Activated CD4-positive, alpha-beta T cell treated with anti-CD3 and anti-CD28 coated beads for 1 hour (primary cell): Measurements from ENCODE around the gene HLA-A.

Experiments
- DNase-seq: peaks from one replicate; pipeline ENCODE4 v3.0.0-alpha.2; 2020

HLA-A gene

DNA sequence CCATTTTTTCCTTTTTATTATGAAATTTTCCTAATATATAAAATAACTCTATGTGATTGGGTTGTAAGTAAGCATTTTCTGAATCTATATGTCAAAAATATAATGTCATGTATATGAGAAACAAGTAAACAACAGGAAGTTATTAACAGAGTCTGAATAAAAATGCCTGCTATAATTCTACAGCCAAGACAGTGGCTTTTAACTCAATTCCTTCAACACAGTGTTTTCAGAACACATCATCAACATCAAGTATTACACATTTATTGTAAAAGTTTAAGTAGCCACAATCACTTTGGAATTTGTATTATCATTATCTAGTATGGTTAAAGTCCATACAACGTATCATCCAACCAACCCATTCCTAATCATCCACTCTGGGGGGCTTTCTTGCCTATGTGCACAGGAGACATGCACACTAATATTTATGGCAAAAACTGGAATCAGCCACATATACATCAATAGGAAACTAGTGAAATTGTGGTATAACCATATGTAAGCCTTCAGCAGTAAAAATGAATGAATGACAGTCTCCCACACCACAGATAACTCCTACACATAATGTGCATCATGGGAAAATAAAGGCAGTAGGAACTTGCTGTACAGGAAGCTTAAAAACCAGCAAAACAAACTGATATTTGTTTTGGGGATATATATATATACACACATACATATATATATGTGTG, 6.9 kb upstream of the HLA-A start:
- no peak for DNase-seq

GRCh38 chr6:29938746-29939508, 3.4 kb upstream of the HLA-A start:
- DNase-seq: no peak

DNA sequence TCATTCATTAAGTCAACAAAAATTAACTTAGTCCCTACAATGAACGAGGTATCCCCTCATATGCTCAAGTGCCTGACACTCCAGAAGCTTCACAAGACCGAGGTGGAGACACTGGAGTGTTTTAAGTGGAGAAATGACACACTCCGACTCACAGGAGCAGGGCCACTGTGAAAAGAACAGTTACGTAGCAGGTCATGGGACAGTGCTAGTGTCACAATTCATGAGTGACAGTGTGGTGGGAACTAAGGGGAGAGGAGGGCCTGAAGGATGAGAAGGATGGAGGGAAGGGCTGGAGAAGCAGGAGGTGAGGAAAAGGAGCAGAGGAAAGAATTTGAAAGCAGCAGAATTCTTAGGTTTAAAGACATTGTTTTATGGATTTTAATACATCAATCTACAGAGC, 1.3 kb upstream of the HLA-A start:
- DNase-seq: no peak

GRCh38 chr6:29941471-29941870, 861 bp upstream of the HLA-A start:
- no peak for DNase-seq

GRCh38 chr6:29941916-29942274, 437 bp upstream of the HLA-A start:
- DNase-seq: no peak

DNA sequence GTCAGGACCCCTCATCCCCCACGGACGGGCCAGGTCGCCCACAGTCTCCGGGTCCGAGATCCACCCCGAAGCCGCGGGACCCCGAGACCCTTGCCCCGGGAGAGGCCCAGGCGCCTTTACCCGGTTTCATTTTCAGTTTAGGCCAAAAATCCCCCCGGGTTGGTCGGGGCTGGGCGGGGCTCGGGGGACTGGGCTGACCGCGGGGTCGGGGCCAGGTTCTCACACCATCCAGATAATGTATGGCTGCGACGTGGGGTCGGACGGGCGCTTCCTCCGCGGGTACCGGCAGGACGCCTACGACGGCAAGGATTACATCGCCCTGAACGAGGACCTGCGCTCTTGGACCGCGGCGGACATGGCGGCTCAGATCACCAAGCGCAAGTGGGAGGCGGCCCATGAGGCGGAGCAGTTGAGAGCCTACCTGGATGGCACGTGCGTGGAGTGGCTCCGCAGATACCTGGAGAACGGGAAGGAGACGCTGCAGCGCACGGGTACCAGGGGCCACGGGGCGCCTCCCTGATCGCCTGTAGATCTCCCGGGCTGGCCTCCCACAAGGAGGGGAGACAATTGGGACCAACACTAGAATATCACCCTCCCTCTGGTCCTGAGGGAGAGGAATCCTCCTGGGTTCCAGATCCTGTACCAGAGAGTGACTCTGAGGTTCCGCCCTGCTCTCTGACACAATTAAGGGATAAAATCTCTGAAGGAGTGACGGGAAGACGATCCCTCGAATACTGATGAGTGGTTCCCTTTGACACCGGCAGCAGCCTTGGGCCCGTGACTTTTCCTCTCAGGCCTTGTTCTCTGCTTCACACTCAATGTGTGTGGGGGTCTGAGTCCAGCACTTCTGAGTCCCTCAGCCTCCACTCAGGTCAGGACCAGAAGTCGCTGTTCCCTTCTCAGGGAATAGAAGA, 978 bp downstream of the HLA-A start:
- no peak for DNase-seq

- DNase-seq: no peak
Measured at GRCh38 chr6:29945281-29945820, 3.0 kb downstream of the HLA-A start.

- no peak for DNase-seq
Measured at GRCh38 chr6:29946223-29947076, 4.1 kb downstream of the HLA-A start.

GRCh38 chr6:29947077-29947980, 5.0 kb downstream of the HLA-A start:
- DNase-seq: no peak

GRCh38 chr6:29948277-29948676, 5.9 kb downstream of the HLA-A start:
- no peak for DNase-seq

- DNase-seq: no peak
Measured at GRCh38 chr6:29949934-29950333, 7.6 kb downstream of the HLA-A start.

DNA sequence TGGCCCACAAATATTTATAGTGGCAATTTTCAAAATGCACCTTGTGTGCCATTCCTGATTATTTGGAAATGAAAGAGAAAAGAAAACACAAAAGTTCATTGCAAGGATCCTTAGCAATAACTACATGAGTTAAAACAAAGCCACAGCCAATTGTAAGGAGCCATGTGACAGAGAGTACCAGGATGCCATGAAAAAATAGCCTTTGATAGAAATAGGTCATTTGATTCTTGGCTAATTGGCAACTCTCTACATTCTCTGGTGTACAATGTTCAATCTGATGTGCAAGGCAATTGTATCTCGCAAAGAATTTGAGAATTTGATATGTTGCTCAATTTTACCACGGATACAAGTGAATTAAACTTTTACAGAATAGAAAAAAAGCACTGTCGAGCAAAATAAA, 9.6 kb downstream of the HLA-A start:
- no peak for DNase-seq

DNA sequence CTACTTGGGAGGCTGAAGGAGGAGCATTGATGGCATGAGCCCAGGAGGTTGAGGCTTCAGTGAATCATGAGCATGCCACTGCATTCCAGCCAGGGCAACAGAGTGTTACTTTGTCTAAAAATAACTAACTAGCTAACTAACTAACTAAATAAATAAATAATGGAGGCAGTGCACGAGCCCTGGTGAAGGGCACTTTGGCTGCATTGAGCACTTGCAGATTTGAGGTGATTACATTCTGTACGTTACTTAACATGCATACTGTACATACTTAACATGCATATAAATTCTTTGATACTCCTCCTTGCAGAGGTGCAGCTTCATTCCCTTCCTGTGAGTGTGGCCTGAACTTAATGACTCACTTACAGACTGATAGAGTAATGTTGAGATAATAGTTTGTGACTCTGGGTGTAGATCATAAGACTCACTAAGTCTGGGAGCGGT, 10.7 kb downstream of the HLA-A start:
- DNase-seq: no peak

GRCh38 chr6:29953686-29954085, 11.4 kb downstream of the HLA-A start:
- no peak for DNase-seq

DNA sequence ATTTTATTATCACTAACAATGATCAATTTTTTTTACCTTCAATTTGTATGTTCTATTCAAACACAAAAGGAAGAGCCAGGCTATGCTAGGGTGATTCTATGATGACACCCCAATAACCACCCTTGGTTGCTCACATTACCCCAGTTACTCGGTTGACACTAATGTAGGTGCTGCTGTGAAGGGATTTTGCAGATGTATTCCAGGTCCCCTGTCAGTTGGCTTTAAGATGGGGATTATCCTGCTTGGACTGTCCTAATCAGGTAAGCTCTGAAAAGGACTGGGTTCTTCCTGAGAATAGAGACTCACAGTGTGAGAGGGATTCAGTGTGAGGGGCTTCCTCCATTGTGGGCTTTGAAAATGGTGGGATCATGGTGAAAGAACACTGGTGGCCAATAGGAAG, 11.9 kb downstream of the HLA-A start:
- no peak for DNase-seq

DNA sequence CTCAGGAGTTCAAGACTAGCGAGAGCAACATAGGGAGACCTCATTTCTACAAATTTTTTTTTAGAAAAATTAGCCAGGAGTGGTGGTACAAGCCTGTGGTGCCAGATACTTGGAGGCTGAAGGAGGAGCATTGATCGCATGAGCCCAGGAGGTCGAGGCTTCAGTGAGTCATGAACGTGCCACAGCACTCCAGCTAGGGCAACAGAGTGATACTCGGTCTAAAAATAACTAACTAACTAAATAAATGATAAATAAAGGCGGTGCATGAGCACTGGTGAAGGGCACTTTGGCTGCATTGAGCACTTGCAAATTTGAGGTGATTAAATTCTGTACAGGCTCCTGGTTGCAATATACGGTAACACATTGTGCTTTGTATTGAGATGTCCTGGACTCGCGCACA, 13.5 kb downstream of the HLA-A start:
- DNase-seq: no peak

- no peak for DNase-seq
Measured at GRCh38 chr6:29956518-29956917, 14.2 kb downstream of the HLA-A start.

DNA sequence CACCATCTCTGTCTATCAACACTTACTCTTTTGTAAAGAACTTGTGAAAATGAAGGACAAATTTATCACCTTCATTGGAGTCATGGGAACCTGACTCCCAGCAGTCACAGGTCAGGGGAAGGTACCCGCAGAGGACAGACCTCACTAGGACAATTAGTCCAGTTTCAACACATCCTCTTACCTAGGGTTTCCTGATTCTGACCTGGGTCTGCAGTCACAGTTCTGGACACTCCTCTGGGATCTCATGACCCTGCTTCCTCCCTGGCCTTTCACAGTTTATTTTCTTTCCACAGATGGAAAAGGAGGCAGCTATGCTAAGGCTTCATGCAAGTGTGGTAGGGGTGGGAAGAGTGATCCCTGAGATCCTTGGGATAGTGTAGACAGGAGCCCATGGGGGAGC, 15.7 kb downstream of the HLA-A start:
- no peak for DNase-seq

DNA sequence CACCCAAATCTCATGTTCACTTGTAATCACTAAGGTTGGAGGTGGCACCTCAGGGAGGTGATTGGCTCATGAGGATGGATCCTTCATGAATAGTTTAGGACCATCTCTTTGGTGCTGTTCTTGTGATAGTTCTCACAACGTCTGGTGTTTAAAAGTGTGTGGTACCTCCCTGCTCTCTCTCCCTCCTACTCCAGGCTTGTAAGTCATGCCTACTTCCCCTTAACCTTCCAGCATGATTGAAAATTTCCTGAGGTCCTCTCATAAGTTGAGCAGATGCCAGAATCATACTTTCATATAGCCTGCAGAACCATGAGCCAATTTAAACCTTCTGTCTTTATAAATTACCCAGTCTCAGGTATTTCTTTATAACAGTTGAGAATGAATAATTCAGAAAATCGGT, 16.6 kb downstream of the HLA-A start:
- no peak for DNase-seq

GRCh38 chr6:29959467-29959866, 17.1 kb downstream of the HLA-A start:
- no peak for DNase-seq

DNA sequence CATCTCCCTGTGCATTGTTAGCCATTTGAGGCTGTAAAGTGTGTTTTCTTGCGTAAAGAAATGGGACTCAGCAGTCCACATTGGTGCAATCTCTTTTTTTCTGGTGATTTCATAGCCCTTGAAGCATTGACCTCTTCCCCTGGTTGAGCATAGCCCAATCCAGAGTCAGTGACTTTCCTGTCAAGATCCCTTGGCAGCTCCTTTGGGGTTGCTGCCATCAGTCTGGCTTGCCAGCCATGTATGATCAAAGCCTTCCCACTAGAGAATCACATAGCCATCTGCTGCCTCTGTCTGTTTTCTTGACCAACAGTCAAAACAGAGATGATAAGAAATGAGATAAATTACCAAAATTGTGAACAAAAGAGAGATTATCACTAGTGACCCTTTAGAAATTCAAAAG, 19.6 kb downstream of the HLA-A start:
- no peak for DNase-seq
